K562 treated with DMSO at 1 percent for 12 hours (cell line): ENCODE measurements around the gene NHLH2. TPM values are rescaled to one million over a fixed set of nuclear protein-coding genes. Genes with fewer than 3 reads are reported as not detected.

Experiments
- total RNA-seq: library from RNA; unstranded; fragments of 300-600 nt; gene quantifications from 2 replicates; pipeline ENCODE4 v1.2.3, GENCODE V29; 2022; ENCODE audit not compliant: insufficient read depth

The NHLH2 gene
- total RNA-seq: not detected in 2 replicates

DNA sequence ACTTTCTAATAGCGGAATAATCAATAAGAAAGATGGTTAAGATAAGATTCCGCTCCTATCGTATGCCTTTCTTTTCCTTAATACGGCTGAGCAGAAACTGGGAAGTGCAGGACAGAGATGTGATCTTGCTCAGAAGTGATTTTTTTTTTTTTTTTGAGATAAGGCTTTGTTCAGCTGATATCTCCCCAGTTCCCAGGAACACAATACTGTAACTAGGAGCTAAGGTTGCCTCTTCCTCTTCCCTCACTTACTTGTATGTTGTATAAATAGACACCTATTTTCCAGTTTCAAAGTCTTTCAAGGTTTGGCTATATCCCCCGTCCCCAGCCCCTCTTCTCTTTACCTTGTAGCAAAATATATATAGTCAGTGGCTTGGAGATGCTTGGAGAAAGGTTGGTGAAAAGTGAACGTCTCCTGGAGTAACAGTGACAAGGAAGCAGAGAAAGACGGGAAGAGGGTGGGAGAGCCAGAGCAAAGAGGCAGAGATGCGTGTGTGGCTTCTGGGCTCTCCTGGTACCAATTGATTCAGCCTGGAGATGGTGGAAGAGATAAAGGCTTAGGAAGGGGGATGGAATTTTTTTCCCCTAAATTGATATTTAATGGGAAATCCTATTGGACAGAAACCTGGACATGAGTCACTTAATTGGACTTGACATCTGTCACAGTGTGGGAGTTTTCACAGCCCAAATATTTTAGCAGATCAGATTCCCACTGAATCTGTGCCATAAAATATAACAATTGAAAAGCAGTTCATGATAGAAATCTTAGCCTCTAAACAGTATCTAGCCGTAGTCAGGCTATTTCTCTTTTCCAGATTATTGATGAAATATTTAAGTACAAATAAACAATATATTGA lies at the start of gene NHLH2:
Gene NHLH2 (minus strand): TSS at position 522 of the 856 bp plus-strand sequence. CDS start 2,754 bp downstream, outside the sequence.

Other genes with a start within 250 kb of the NHLH2 start
- 3.3 and 9.9 TPM in 2 replicates for gene VANGL1, start 199.2 kb downstream of the NHLH2 start, total RNA-seq
- not detected in 2 replicates for gene CASQ2, start 72.4 kb downstream of the NHLH2 start, total RNA-seq
- 0.38 and 1.6 TPM in 2 replicates for gene SLC22A15, start 135.4 kb upstream of the NHLH2 start, total RNA-seq